ENCODE results near the gene TNIP2. TPM values are rescaled to one million over a fixed set of nuclear protein-coding genes. Genes with fewer than 3 reads are reported as not detected.

TNIP2 gene
- total and polyA plus RNA-seq, 2 of the 13 experiments (the other 11 are each of a cell fraction or from before 2014, with no cell fraction given): 25.6 to 38.0 TPM

- TF ChIP-seq PRDM4 (CRISPR knock-in tag; IDR thresholded peaks at IDR 0.05; ENCODE audit: borderline replicate concordance) (0 out of 2 replicates have a peak, but pooled peaks have one; percentile 27), SNRNP70 (IDR thresholded peaks at IDR 0.05; ENCODE audit: low read depth, low read length) (no peak), ZNF747 (CRISPR knock-in tag; IDR thresholded peaks at IDR 0.05; ENCODE audit: borderline replicate concordance) (no peak), ZNF770 (CRISPR knock-in tag; IDR thresholded peaks at IDR 0.05) (0 out of 2 replicates have a peak, but pooled peaks have one; percentile 39), TCF12 (IDR thresholded peaks at IDR 0.05) (no peak), TCF12 (CRISPR knock-in tag; IDR thresholded peaks at IDR 0.05) (no peak), ZBTB46 (CRISPR knock-in tag; IDR thresholded peaks at IDR 0.05; ENCODE audit: borderline replicate concordance) (no peak), ZNF816 (CRISPR knock-in tag; IDR thresholded peaks at IDR 0.05; ENCODE audit: borderline replicate concordance) (no peak), TFDP2 (CRISPR knock-in tag; IDR thresholded peaks at IDR 0.05) (peak; percentile 67), SIX4 (CRISPR knock-in tag; IDR thresholded peaks at IDR 0.05) (no peak), ATF5 (CRISPR knock-in tag; IDR thresholded peaks at IDR 0.05; ENCODE audit: low read depth) (0 out of 2 replicates have a peak, but pooled peaks have one; percentile 19), TIGD3 (CRISPR knock-in tag; IDR thresholded peaks at IDR 0.05; ENCODE audit: borderline replicate concordance) (no peak), KLF15 (CRISPR knock-in tag; IDR thresholded peaks at IDR 0.05; ENCODE audit: borderline replicate concordance) (no peak; the same call in 1 of the 2 replicates), MAFK (conservative IDR thresholded peaks at IDR 0.05 in 1 of 2, IDR thresholded peaks at IDR 0.05 in 1 of 2; ENCODE audit: low read length in 2 of 2) (no peak), CBX5 (CRISPR knock-in tag; IDR thresholded peaks at IDR 0.05; ENCODE audit: borderline replicate concordance) (no peak), ZNF17 (CRISPR knock-in tag; IDR thresholded peaks at IDR 0.05) (no peak), ZFP36 (IDR thresholded peaks at IDR 0.05; ENCODE audit: borderline replicate concordance, low read depth, low read length, partially characterized antibody) (no peak)
Measured at GRCh38 chr4:2755821-2756690, at the start of gene TNIP2 (continued).
